ENCODE measurements around the gene ILKAP.

ILKAP gene

DNA sequence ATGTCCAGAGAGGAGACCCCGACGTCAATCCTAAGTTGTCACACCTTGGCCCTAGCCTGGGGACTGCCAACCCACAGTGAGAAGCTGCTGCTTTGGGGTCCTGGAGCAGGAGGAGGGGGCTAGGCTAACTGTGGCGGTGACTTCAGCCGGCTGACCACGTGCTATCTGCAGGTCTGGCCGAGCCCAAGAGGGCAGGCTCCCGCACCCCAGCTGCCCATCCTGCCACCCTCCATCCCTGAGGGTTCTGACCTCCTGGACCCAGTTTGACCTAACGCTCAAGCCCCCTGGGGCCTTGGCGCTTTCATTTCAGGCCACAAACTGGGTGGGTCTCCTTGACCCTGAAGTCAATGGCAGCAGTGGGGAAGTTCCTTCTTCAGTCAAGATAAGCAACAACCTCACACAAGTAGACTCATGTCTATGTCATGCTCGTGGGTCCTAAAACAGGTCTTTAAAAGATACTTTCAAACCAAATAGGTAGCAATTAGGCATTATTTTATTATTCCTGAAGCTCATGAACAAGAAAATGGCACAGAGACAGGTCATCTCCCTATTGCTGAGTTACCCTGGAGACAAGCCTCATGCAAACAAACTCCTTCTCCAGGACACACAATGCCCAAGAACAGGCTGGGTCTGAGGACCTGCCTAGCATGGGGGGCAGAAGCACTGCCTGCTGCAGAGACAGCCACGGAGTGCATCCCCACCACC lies 34.1 kb upstream of the ILKAP start:
- no peak for DNase-seq (ENCODE audit: low read depth in 2 of 2)

- DNase-seq (ENCODE audit: low read depth in 2 of 2): no peak
These were observed 33.1 kb upstream of the ILKAP start for GRCh38 chr2:238236571-238236970.

GRCh38 chr2:238235856-238236255 lies 32.4 kb upstream of the ILKAP start:
- DNase-seq (ENCODE audit: low read depth in 2 of 2): no peak

- DNase-seq (ENCODE audit: low read depth in 2 of 2): no peak
These were observed 31.8 kb upstream of the ILKAP start for GRCh38 chr2:238235331-238235732.

DNA sequence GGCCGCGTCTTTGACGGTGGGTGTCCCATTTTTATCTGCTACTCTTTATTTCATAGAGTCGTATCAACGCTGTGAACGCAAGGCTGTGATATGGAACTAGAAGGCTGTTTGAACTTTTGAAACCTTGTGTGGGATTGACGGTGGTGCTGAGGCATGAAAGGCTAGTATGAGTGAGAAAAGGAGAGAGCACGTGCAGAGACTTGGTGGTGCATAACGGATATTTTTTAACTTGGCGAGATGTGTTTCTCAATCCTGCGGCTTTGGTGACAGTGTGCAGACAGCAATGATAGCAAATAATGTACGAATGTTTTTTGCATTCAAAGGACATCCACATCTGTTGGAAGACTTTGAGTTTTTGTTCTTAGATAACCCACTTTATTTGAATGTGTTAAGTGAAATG lies 30.1 kb upstream of the ILKAP start:
- no peak for DNase-seq (ENCODE audit: low read depth in 2 of 2)

DNA sequence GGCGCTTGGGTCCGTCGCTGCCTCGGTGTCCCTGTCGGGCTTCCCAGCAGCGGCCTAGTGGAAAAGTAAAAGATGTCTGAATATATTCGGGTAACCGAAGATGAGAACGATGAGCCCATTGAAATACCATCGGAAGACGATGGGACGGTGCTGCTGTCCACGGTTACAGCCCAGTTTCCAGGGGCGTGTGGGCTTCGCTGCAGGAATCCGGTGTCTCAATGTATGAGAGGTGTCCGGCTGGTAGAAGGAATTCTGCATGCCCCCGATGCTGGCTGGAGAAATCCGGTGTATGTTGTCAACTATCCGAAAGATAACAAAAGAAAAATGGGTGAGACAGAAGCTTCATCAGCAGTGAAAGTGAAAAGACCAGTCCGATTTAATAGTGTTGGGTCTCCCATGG lies 28.3 kb upstream of the ILKAP start:
- DNase-seq (ENCODE audit: low read depth in 2 of 2): no peak

GRCh38 chr2:238231251-238231793 lies 27.8 kb upstream of the ILKAP start:
- DNase-seq (ENCODE audit: low read depth in 2 of 2): peak; percentile 33 to 67

DNA sequence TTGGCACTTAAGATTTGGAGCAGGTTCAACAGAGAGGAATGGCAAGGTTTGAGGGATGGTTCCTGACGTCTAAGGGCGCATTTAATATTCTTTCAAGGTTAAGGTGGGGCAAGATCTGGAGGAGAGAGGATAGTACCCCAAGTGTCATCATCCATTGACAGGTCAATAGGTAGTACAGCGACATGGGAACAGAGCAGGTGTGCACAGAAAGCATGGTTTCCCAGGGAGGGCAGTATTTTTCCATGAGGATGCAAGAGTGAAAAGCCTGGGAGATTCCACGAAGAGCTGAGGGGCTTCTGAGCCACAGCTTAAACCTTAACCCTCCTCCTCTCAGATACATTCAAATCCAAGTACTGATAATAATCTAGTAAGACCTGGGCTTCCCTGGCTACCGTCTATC lies 27.2 kb upstream of the ILKAP start:
- no peak for DNase-seq (ENCODE audit: low read depth in 2 of 2)

DNA sequence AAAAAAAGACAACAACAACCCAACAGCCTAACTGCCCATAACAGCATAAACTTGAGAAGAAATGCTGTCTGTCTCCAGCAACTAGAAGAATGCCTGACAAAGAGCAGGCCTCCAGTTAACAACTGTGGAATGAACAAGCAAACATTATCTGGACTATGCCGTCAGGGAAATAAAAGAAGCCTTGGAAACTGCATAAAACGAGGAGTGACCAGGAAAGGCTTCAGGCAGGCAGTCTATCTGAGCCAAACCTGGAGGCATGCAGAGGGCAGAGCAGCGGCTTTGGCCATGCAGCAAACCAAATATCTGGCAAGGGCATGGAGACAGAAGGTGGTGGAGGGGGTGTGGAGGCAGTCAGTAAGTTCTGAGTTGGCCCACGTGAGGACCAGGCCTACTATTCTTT lies 25.2 kb upstream of the ILKAP start:
- no peak for DNase-seq (ENCODE audit: low read depth in 2 of 2)

DNA sequence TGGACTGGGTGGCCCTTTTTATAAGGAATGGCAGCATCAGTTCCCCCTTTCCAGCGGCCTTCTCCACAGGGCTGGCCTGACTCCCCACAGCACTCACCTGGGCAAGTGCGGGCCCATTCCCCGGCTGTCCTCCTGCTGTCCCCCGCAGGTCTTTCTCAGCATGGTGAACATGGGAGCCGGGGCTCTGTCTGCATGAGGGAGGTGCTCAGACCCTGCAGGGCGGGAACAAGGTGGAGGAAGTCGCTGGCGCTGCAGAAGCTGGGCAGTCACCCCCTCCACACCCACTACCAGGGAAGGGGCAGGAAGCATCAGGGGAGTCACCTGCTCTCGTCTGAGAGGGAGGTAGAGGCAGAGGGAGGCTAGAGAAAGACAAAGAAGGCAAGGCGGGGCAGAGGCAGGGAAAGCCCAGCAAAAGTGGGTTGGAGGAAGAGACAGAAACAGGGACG lies 24.1 kb upstream of the ILKAP start:
- no peak for DNase-seq (ENCODE audit: low read depth in 2 of 2)

- DNase-seq (ENCODE audit: low read depth in 2 of 2): no peak
These were observed 23.4 kb upstream of the ILKAP start for GRCh38 chr2:238226698-238227586.

GRCh38 chr2:238225911-238226697 lies 22.6 kb upstream of the ILKAP start:
- DNase-seq (ENCODE audit: low read depth in 2 of 2): no peak

- no peak for DNase-seq (ENCODE audit: low read depth in 2 of 2)
These were observed 21.6 kb upstream of the ILKAP start for GRCh38 chr2:238225121-238225520.

DNA sequence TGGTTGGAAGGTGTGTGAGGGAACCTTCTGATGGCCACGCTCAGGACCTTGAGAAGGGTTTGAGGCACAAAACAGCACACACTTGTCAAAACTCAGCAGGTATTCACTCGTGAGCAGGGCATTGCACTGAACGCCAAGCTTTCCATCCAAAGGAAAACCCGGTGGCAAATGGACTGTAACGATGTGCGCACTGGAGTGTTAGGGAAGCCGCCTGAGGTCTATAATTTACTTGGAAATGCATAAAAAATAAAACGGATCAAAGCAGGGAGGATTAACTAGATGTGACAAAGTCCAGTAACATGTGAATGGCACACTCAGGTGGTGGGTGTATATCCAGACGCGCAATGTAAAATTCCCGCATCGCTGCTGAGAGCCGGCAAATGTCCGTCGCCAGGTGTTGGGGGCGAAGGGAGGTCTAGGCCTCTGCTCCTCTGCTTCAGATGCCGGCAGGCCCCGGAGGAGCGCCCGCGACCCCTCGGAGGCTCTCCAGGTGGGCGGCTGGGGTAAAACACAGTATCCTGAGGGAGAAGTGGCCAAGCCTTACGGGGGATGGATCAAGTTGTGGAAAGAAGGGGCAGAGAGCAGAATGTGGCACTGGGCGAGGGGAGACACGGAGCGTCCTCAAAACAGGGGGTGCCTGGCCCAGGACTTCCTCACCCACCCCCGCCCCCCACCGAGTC lies 21.0 kb upstream of the ILKAP start:
- no peak for DNase-seq (ENCODE audit: low read depth in 2 of 2)

DNA sequence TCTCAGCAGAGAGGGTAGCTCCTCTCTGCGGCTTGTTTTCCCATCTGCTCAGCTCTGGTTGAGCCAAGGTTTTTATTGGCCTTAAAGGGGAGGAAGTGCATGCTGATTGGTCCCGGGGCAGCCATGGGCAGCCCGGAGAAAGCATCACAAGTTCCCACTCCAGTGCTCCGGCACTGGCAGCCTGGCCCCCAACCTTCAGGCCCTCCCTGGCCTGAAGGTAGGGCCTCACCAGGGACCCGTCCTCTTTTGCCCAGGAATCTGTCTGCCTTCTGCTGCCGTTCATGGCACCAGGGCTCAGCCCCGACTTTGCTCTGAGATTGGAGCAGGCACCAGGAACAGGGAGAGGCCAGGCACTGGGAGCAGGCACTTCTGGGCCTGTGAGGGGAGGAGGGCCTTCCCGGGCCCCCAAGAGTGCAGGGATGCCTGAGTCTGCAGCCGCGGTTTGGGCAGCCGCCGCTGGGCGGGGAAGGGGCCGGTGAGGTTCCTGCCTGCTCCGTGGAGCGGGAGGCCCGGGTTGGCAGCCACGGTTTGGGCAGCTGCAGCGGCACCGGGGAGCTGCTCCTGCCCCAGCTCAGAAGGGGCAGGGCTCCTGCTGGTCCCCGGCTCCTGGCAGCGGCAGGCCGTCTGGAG lies 17.5 kb upstream of the ILKAP start:
- no peak for DNase-seq (ENCODE audit: low read depth in 2 of 2)

GRCh38 chr2:238220274-238220891 lies 16.9 kb upstream of the ILKAP start:
- no peak for DNase-seq (ENCODE audit: low read depth in 2 of 2)

- DNase-seq (ENCODE audit: low read depth in 2 of 2): no peak
These were observed 13.2 kb upstream of the ILKAP start for GRCh38 chr2:238216651-238217184.

GRCh38 chr2:238207006-238207405 lies 3.5 kb upstream of the ILKAP start:
- DNase-seq (ENCODE audit: low read depth in 2 of 2): no peak

DNA sequence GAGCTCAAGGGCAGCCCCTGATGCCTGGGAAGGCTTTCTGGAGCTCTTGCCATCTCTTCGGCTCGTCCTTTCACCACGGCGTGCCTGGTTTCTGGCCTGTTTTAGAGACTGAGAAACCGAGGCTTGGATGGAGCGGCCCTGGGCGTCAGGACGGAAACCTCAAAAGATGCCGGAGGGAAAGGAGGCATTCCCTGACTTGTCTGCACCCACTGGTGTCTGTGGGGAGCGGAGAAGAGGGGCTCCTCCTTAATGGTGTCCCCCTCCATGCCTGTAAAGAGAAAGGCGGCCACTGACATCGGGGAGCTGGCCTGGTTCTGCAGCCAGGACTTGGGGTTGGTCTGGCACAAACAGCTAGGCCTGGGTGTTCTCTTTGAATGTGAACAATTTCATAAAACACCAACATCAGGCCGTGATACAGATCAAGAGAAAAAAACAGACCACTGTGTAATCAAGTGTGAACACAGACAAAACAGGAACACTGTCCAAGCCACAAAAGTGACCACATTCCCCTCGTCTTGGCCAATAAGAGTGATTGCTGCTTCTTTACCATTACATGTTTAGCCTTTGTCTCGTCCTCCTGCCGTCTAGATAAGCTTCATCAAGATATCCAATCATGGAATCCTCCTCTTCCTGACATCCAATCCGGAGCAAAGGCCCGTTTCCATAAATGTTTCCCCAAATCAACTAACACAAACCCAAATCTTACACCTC lies 633 bp upstream of the ILKAP start:
- no peak for DNase-seq (ENCODE audit: low read depth in 2 of 2)

Data from stimulated activated CD4-positive, alpha-beta T cell treated with anti-CD3 and anti-CD28 coated beads, Interleukin-15, amount 100 ng/mL, for 48 hours (primary cell).